ENCODE measurements around the gene PAAF1.

The PAAF1 gene

DNA sequence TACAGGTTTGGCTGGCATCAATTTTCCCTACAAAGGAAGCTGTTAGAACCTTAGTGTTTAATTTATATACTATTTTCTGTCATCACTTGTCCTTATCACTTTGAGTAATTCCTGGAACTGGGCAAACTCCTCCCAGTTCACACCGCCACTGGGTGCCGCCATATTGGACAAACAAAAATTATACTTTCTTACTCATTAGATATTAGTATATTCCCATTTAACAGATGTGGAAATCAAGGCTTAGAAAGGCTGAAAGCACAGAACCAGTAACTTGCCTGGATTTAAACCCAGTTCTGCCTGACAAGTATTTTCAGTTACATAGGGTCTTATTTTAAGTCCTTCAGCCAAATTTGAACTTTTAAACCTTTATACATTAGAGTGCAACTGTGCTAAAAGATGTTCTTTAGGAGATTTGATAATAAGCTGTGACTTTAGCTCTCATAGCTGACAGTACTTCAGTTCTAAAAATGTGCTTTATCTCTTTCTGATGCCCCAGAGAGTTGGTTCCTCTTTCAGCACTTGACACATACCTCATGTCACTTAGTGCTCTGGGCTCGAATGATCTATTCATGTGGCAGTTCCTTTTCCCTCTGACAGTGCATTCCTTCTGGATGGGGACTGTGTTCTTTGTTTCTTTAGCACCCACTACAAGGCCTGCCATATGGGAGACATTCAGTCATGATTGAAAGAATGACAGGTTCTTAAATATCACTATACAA is 25.6 kb upstream of the PAAF1 start:
- no peak overlapping the region for H3K4me2 ChIP-seq (ENCODE audit: low read length)
- no peaks in the 10 kb centered on the region for H4K20me1 ChIP-seq (ENCODE audit: insufficient read depth, low read length)
- no peaks in the 10 kb centered on the region for H3K79me2 ChIP-seq (ENCODE audit: insufficient read depth, low read length)
- H3K27ac ChIP-seq (ENCODE audit: low read depth, low read length, poor library complexity, severe bottlenecking), result no peak overlapping the region
- no peaks in the 10 kb centered on the region for H3K27me3 ChIP-seq (ENCODE audit: insufficient read depth, low read length)
- no peaks in the 10 kb centered on the region for H3F3A ChIP-seq (ENCODE audit: insufficient read depth, low read length)
- TF ChIP-seq CTCF (IDR thresholded peaks at IDR 0.05; ENCODE audit: low read length) (no peak), EZH2 (IDR thresholded peaks at IDR 0.05; ENCODE audit: borderline replicate concordance, low read length) (no peak)
- H3K4me1 ChIP-seq (ENCODE audit: insufficient read depth, low read length, severe bottlenecking), result no peaks in the 10 kb centered on the region
- no peak overlapping the region for H3K4me3 ChIP-seq (ENCODE audit: low read depth, low read length, poor library complexity, severe bottlenecking)
- no peak overlapping the region for H2AFZ ChIP-seq (ENCODE audit: low read length)
- H3K9ac ChIP-seq (ENCODE audit: low read length), result no peak overlapping the region
- peaks cover 14% of the 10 kb centered on the region for H3K36me3 ChIP-seq (ENCODE audit: insufficient read depth, low read length)
- no peaks in the 10 kb centered on the region for H3K9me2 ChIP-seq (ENCODE audit: low read depth, low read length)
- no peaks in the 10 kb centered on the region for H3K9me3 ChIP-seq (ENCODE audit: low read length)

- Histone ChIP-seq H4K20me1 (ENCODE audit: insufficient read depth, low read length) (no peaks in the 10 kb centered on the region), H3K27ac (ENCODE audit: low read depth, low read length, poor library complexity, severe bottlenecking) (no peak overlapping the region), H3K4me3 (ENCODE audit: low read depth, low read length, poor library complexity, severe bottlenecking) (no peak overlapping the region), H3K9me2 (ENCODE audit: low read depth, low read length) (no peaks in the 10 kb centered on the region), H3F3A (ENCODE audit: insufficient read depth, low read length) (no peaks in the 10 kb centered on the region), H3K79me2 (ENCODE audit: insufficient read depth, low read length) (no peaks in the 10 kb centered on the region), H3K27me3 (ENCODE audit: insufficient read depth, low read length) (no peaks in the 10 kb centered on the region), H3K4me1 (ENCODE audit: insufficient read depth, low read length, severe bottlenecking) (no peaks in the 10 kb centered on the region), H3K9me3 (ENCODE audit: low read length) (no peaks in the 10 kb centered on the region), H3K9ac (ENCODE audit: low read length) (no peak overlapping the region), H3K36me3 (ENCODE audit: insufficient read depth, low read length) (peaks cover 14% of the 10 kb centered on the region), H2AFZ (ENCODE audit: low read length) (no peak overlapping the region), H3K4me2 (ENCODE audit: low read length) (no peak overlapping the region)
- TF ChIP-seq CTCF (IDR thresholded peaks at IDR 0.05; ENCODE audit: low read length), result no peak
- no peak for TF ChIP-seq EZH2 (IDR thresholded peaks at IDR 0.05; ENCODE audit: borderline replicate concordance, low read length)
Observed at GRCh38 chr11:73852049-73852448, 24.8 kb upstream of the PAAF1 start.

DNA sequence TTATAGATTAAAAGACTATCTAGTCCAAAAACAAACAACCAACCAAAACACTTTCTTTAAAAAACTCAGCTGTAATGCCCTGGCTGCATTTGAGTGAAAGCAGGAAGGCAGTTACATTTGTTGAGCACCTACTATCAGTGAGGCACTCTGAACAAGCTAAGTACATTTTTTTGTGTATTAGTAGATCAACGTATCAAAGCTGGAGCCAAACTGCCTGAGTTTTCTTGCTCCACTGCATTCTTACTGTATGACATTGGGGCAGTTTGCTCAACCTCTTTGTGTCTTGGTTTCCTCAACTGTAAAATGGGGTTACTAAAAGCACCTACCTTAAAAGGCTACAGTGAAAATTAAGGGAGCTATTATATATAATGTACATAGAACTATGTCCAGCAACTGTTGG is 22.1 kb upstream of the PAAF1 start:
- Histone ChIP-seq H3K9me3 (ENCODE audit: low read length) (no peaks in the 10 kb centered on the region), H2AFZ (ENCODE audit: low read length) (no peak overlapping the region), H3K79me2 (ENCODE audit: insufficient read depth, low read length) (no peaks in the 10 kb centered on the region), H3K36me3 (ENCODE audit: insufficient read depth, low read length) (peaks cover 18% of the 10 kb centered on the region), H3K27me3 (ENCODE audit: insufficient read depth, low read length) (no peaks in the 10 kb centered on the region), H3K4me3 (ENCODE audit: low read depth, low read length, poor library complexity, severe bottlenecking) (no peak overlapping the region), H3K27ac (ENCODE audit: low read depth, low read length, poor library complexity, severe bottlenecking) (no peak overlapping the region), H3K4me1 (ENCODE audit: insufficient read depth, low read length, severe bottlenecking) (no peaks in the 10 kb centered on the region), H3K9me2 (ENCODE audit: low read depth, low read length) (no peaks in the 10 kb centered on the region), H3K9ac (ENCODE audit: low read length) (no peak overlapping the region), H3F3A (ENCODE audit: insufficient read depth, low read length) (no peaks in the 10 kb centered on the region), H3K4me2 (ENCODE audit: low read length) (no peak overlapping the region), H4K20me1 (ENCODE audit: insufficient read depth, low read length) (no peaks in the 10 kb centered on the region)
- TF ChIP-seq CTCF (IDR thresholded peaks at IDR 0.05; ENCODE audit: low read length) (no peak), EZH2 (IDR thresholded peaks at IDR 0.05; ENCODE audit: borderline replicate concordance, low read length) (no peak)

Measured in OCI-LY1 (cell line).